ENCODE data around the gene NOVA1. TPM values are rescaled to one million over a fixed set of nuclear protein-coding genes. Genes with fewer than 3 reads are reported as not detected.

NOVA1 gene
- total and polyA plus RNA-seq, 4 donors, result 0.24 to 0.79 (median 0.58) TPM

DNA sequence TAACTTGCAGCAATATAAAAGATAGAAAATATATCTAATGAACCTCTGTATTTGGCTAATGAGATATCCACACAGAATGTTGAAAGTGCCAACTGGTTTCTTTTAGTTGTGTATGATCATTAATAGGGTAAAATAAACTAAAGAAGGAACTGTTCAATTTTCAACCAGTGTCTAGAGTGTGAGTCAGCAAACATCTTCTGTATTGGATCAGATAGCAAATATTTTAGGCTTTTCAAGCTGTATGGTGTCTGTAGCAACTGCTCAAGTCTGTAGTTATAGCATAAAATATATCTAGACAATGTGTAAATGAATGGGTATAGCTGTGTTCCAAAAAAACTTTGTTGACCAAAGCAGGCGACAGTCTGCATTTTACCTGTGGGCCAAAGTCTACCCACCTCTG, 23.5 kb upstream of the NOVA1 start:
- Histone ChIP-seq H3K4me3 (ENCODE audit: low read depth in 1 of 3, low read length in 3 of 3) (no peak overlapping the region), H3K36me3 (ENCODE audit: control insufficient read depth in 4 of 4, insufficient read depth in 3 of 4, low read depth in 1 of 4, low read length in 3 of 4) (no peaks in the 10 kb centered on the region), H3K9ac (ENCODE audit: low read depth in 1 of 2, low read length in 2 of 2) (no peak overlapping the region), H3K9me3 (ENCODE audit: control insufficient read depth in 4 of 4, low read length in 3 of 4) (no peaks in the 10 kb centered on the region), H3K4me1 (ENCODE audit: control insufficient read depth in 4 of 4, insufficient read depth in 4 of 4, low read length in 3 of 4) (no peaks in the 10 kb centered on the region), H3K27ac (ENCODE audit: low read depth in 1 of 2, low read length in 2 of 2) (no peak overlapping the region), H3K27me3 (ENCODE audit: control insufficient read depth in 4 of 4, insufficient read depth in 4 of 4, low read length in 3 of 4) (no peaks in the 10 kb centered on the region)
- no peak for TF ChIP-seq TAF1 (conservative IDR thresholded peaks at IDR 0.05)
- TF ChIP-seq, protein P1, sequence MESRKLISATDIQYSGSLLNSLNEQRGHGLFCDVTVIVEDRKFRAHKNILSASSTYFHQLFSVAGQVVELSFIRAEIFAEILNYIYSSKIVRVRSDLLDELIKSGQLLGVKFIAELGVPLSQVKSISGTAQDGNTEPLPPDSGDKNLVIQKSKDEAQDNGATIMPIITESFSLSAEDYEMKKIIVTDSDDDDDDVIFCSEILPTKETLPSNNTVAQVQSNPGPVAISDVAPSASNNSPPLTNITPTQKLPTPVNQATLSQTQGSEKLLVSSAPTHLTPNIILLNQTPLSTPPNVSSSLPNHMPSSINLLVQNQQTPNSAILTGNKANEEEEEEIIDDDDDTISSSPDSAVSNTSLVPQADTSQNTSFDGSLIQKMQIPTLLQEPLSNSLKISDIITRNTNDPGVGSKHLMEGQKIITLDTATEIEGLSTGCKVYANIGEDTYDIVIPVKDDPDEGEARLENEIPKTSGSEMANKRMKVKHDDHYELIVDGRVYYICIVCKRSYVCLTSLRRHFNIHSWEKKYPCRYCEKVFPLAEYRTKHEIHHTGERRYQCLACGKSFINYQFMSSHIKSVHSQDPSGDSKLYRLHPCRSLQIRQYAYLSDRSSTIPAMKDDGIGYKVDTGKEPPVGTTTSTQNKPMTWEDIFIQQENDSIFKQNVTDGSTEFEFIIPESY (IDR thresholded peaks at IDR 0.05), result no peak
- WGBS, result 87% methylated on average over 1 of the region's 1 CpG
- no peak for DNase-seq (ENCODE audit: low spot score)

DNA sequence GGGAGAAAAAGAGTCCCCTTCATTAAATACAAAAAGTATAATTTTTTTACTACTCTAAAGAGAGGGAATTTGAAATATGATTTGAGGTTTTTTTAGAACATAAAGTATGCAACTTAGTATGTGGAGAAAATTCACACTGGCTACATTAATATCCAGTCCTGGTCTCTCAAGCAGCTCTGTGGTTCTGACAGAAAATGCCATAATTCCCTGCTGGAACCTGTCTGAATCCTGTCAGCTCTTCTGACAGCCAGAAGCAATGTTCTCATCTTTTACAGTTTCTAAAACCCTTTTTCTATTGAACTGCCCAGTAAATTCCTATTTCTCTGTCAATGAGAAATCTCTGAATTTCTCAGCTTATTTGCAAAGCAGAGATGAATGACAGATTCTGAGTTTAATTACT, 13.4 kb upstream of the NOVA1 start:
- Histone ChIP-seq H3K27me3 (ENCODE audit: control insufficient read depth in 4 of 4, insufficient read depth in 4 of 4, low read length in 3 of 4) (no peaks in the 10 kb centered on the region), H3K4me1 (ENCODE audit: control insufficient read depth in 4 of 4, insufficient read depth in 4 of 4, low read length in 3 of 4) (no peaks in the 10 kb centered on the region), H3K27ac (ENCODE audit: low read depth in 1 of 2, low read length in 2 of 2) (no peak overlapping the region), H3K4me3 (ENCODE audit: low read depth in 1 of 3, low read length in 3 of 3) (no peak overlapping the region), H3K36me3 (ENCODE audit: control insufficient read depth in 4 of 4, insufficient read depth in 3 of 4, low read depth in 1 of 4, low read length in 3 of 4) (no peaks in the 10 kb centered on the region), H3K9ac (ENCODE audit: low read depth in 1 of 2, low read length in 2 of 2) (no peak overlapping the region), H3K9me3 (ENCODE audit: control insufficient read depth in 4 of 4, low read length in 3 of 4) (peaks cover 0 to 7% (median 0%) of the 10 kb centered on the region in 4 donors)
- TF ChIP-seq FOXA1 (IDR thresholded peaks at IDR 0.05) (no peak), TAF1 (conservative IDR thresholded peaks at IDR 0.05) (no peak), JUND (IDR thresholded peaks at IDR 0.05) (no peak), HNF4G (IDR thresholded peaks at IDR 0.05) (no peak), GABPA (IDR thresholded peaks at IDR 0.05 in 1 of 2, conservative IDR thresholded peaks at IDR 0.05 in 1 of 2) (no peak), NR2F2 (IDR thresholded peaks at IDR 0.05) (no peak), EGR1 (IDR thresholded peaks at IDR 0.05; ENCODE audit: low read depth in 2 of 2) (no peak), YY1 (IDR thresholded peaks at IDR 0.05) (no peak)
- TF ChIP-seq, protein P2, sequence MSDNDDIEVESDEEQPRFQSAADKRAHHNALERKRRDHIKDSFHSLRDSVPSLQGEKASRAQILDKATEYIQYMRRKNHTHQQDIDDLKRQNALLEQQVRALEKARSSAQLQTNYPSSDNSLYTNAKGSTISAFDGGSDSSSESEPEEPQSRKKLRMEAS (IDR thresholded peaks at IDR 0.05), result no peak
- TF ChIP-seq, protein P3, sequence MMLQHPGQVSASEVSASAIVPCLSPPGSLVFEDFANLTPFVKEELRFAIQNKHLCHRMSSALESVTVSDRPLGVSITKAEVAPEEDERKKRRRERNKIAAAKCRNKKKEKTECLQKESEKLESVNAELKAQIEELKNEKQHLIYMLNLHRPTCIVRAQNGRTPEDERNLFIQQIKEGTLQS (IDR thresholded peaks at IDR 0.05), result no peak
- TF ChIP-seq, protein P1 (IDR thresholded peaks at IDR 0.05), result no peak
- TF ChIP-seq, protein P4, sequence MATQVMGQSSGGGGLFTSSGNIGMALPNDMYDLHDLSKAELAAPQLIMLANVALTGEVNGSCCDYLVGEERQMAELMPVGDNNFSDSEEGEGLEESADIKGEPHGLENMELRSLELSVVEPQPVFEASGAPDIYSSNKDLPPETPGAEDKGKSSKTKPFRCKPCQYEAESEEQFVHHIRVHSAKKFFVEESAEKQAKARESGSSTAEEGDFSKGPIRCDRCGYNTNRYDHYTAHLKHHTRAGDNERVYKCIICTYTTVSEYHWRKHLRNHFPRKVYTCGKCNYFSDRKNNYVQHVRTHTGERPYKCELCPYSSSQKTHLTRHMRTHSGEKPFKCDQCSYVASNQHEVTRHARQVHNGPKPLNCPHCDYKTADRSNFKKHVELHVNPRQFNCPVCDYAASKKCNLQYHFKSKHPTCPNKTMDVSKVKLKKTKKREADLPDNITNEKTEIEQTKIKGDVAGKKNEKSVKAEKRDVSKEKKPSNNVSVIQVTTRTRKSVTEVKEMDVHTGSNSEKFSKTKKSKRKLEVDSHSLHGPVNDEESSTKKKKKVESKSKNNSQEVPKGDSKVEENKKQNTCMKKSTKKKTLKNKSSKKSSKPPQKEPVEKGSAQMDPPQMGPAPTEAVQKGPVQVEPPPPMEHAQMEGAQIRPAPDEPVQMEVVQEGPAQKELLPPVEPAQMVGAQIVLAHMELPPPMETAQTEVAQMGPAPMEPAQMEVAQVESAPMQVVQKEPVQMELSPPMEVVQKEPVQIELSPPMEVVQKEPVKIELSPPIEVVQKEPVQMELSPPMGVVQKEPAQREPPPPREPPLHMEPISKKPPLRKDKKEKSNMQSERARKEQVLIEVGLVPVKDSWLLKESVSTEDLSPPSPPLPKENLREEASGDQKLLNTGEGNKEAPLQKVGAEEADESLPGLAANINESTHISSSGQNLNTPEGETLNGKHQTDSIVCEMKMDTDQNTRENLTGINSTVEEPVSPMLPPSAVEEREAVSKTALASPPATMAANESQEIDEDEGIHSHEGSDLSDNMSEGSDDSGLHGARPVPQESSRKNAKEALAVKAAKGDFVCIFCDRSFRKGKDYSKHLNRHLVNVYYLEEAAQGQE (IDR thresholded peaks at IDR 0.05), result no peak
- DNase-seq (ENCODE audit: low spot score), result no peak

Data from liver (tissue), 9 donors.